Fibroblast of pulmonary artery (primary cell): ENCODE results near the gene C18orf63.
A peak's percentile ranks its signal among the peaks of the same experiment; 100 is the strongest.

Experiments used
- DNase-seq: peaks from one replicate; pipeline ENCODE4 v3.0.0-alpha.2; 2010; ENCODE audit warnings: low read depth
- H3K4me3 ChIP-seq: replicated peaks from 2 replicates; pipeline ENCODE4 v1.5.1; 2011; ENCODE audit warnings: low read depth, mild to moderate bottlenecking, control low read depth, low read length, moderate library complexity
- TF ChIP-seq, protein P1 (sequence below): IDR thresholded peaks from 2 replicates; pipeline ENCODE4 v1.5.1; 2011; ENCODE audit warnings: mild to moderate bottlenecking, control low read depth, low read length, inconsistent platforms; ENCODE audit errors: missing control alignments

Gene C18orf63

DNA sequence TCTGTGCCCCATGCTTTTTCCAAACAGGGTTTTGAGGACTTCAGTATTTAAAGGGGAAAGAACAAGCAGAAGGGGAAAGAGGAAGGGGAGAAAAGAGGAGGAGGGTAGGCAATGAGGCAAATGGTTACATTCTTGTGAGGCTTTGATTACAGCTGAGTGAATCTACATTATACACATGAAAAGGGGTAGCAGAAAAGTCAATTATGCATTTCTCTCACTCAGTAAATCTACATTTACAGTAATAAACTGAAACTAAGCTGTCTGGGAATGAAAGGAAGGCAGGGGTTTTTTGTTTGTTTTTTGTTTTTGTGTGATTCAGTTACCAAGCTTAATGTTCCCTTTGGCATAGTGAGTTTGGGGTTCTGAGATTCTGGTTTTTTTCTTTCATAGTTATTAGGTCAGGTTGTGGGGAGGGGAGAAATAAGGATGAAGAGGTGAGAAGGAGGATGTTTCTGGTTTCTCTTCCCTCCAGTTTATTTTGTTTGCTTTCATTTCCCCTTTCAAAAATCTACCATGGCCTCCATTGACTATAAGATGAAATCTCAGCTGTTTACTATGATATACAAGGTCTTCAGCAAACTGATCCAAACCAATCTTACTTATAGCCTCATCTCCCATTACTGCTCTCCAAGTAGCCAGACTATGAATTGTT lies 18.7 kb downstream of the C18orf63 start:
- DNase-seq, result no peak
- no peak overlapping the region for H3K4me3 ChIP-seq
- TF ChIP-seq, protein P1, sequence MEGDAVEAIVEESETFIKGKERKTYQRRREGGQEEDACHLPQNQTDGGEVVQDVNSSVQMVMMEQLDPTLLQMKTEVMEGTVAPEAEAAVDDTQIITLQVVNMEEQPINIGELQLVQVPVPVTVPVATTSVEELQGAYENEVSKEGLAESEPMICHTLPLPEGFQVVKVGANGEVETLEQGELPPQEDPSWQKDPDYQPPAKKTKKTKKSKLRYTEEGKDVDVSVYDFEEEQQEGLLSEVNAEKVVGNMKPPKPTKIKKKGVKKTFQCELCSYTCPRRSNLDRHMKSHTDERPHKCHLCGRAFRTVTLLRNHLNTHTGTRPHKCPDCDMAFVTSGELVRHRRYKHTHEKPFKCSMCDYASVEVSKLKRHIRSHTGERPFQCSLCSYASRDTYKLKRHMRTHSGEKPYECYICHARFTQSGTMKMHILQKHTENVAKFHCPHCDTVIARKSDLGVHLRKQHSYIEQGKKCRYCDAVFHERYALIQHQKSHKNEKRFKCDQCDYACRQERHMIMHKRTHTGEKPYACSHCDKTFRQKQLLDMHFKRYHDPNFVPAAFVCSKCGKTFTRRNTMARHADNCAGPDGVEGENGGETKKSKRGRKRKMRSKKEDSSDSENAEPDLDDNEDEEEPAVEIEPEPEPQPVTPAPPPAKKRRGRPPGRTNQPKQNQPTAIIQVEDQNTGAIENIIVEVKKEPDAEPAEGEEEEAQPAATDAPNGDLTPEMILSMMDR, result no peak

DNA sequence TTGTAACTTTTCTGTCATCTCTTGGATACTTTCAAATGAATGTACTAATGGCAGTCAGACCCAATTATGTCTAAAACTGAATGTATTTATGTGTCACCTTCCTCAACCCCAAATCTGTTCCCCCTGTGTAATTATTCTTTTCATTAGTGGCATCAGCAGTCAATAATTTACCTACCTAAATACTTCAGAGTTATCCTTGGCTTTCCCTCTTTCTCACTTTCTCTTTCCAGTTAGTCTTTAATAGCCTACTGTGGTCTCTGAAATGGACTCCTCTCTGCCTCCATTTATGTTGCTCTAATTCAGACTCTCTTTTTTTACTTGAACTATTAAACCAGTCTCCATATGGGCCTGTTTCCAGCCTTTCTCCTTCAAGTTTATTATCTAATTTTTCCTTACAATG lies 21.0 kb downstream of the C18orf63 start:
- no peak for DNase-seq
- no peak overlapping the region for H3K4me3 ChIP-seq
- TF ChIP-seq, protein P1, result no peak

DNA sequence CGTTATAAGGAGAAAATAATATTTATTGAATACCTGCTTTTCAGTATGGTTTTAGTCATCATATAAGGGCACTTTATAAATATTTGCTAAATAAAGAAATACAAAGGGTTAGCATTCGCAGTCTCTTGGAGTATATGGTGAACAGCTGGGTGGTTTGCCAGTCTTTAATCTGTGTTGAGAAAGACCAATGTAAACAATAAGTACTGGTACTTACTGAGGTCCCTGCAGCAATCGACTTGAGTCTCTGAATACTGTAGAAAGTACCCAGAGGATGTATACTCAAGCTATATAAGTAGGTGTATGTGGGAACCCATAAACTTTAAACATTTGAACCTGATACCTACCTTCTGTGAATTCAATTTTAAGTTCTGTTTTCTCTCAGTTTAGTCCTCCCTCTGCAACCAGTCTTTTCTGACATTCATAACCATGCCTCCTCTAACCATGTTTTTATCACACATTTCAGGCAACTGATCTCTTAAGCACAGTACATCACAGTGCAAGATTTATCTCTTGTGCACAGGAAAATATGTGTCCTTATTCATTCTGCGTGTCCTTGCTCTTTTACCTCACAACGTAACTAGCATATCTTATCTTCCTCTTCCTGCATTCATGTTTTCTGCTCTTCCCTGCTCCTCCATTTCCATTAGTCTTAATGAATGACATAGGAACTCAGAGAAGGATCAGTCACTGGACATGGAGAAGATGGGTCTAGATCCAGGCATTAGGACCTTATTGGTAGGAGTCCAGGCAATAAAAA lies 21.7 kb downstream of the C18orf63 start:
- TF ChIP-seq, protein P1, result no peak

DNA sequence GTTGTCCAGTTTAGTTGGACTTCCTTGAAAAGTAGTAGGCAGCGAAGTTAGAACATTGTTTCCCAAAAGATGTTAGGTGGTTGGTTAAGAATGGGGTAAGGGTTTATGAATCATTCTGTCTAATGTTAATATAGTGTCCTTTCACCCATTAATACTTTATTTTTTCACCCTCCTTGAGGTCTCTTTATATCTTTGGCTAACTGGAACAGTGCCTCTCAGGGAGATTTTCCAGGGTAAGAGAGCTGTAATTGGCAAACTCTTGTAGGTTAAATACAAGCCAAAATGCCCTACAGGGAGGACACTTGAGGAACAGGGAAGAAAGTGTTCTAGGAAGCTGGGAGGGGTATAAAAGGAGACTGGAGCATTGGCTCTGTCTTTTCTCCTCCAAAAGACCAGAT lies 22.3 kb downstream of the C18orf63 start:
- DNase-seq, result no peak
- TF ChIP-seq, protein P1, result no peak
- no peak overlapping the region for H3K4me3 ChIP-seq

More for the DNA sequence above, 21.7 kb downstream of the C18orf63 start:
- no peak overlapping the region for H3K4me3 ChIP-seq
- no peak for DNase-seq

DNA sequence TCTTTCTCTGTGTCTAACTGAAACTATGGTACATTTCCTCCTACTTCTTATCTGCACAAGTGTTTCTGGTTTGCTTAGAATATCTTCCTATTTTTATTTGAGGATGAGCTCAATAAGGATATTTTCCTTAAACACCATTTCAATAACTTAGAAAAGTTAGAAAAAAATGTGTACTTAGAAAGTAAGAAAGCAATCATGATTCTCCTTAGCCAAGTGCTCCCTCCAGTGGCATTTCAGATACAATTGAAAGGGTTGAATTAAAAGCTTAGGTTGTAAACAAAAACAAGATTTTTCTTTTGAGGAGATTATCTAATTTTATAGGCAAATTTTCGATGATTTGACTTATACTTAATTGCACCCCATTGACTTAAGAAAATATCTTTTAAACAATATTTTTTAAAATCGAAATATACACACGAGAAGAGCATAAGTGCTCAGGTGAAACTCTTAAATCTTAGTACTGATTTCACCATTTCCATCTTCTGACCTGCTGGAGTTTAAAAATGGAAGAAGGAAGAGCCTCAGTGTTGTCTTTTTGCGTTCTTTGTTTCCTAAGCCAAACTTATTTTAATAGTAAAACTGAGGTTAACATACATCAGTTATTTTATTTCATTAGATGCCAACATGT lies 26.9 kb downstream of the C18orf63 start:
- TF ChIP-seq, protein P1, result peak; percentile 62
- no peak overlapping the region for H3K4me3 ChIP-seq
- DNase-seq, result peak; percentile 89

DNA sequence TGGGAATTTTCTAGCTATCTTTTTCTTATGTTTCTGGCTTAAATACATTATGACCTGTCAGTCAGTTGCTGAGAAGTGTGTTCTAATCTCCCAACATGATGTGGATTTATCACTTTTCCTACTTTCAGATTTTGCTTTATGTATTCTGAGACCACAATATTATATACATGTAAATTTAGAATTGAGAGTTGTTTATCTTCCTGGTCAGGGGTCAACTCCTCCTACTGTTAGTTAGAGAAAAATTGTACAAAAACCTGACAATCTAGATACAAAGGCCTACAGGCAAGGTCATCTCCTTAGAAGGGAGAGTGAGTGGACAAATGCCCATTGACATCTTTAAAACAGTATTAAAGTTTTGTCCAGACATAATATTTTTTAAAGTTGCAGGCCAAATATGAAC lies 30.6 kb downstream of the C18orf63 start:
- DNase-seq, result no peak
- TF ChIP-seq, protein P1, result no peak
- no peak overlapping the region for H3K4me3 ChIP-seq
